ENCODE results near the gene CALU.

CALU gene

GRCh38 chr7:128811631-128812430, 72.7 kb downstream of the CALU start:
- DNase-seq (ENCODE audit: low read depth), result no peak

- no peak for DNase-seq (ENCODE audit: low read depth)
These were observed 73.5 kb downstream of the CALU start for GRCh38 chr7:128812514-128813168.

- DNase-seq (ENCODE audit: low read depth), result no peak
These were observed 75.3 kb downstream of the CALU start for GRCh38 chr7:128814499-128814898.

GRCh38 chr7:128815289-128815942, 76.3 kb downstream of the CALU start:
- no peak for DNase-seq (ENCODE audit: low read depth)

- no peak for DNase-seq (ENCODE audit: low read depth)
These were observed 79.5 kb downstream of the CALU start for GRCh38 chr7:128818694-128819093.

Data from T-helper 22 cell (primary cell).